ENCODE measurements around the gene DAP. TPM values are rescaled to one million over a fixed set of nuclear protein-coding genes. Genes with fewer than 3 reads are reported as not detected.
"Not testable (repeated sequence)": the region's sequence is repeated elsewhere in the genome, so short reads cannot be mapped to it uniquely, and the experiment has no call there.

The DAP gene
- 56.2 TPM for total RNA-seq
- long read RNA-seq, transcript DAP-201 (4 exons, 2,339 nt): major isoform, 138 of 153 reads
- long read RNA-seq, partial matches to known transcripts: 3 of 153 reads
- long read RNA-seq, other reads (novel, unspliced or antisense): 12 of 153 reads

GRCh38 chr5:10761185-10761932, at the start of gene DAP:
Gene DAP (minus strand): TSS chr5:10761234. CDS start chr5:10761068, 166 bp downstream.
- peak; percentile 90 for DNase-seq (ENCODE audit: low spot score)
- intact Hi-C loops (cut with DNase I): loop anchor here (2.0 to 5.0 kb wide), 2 partner anchors 37 to 59 kb away; no protein-coding TSS in a partner anchor

- DNase-seq (ENCODE audit: low spot score): no peak
- intact Hi-C loops (cut with DNase I): no loop called here
Measured at GRCh38 chr5:10808347-10809226, 47.6 kb upstream of the DAP start.

GRCh38 chr5:10801931-10802666, 41.1 kb upstream of the DAP start:
- intact Hi-C loops (cut with DNase I): no loop called here
- DNase-seq (ENCODE audit: low spot score): no peak

GRCh38 chr5:10800852-10801251, 39.8 kb upstream of the DAP start:
- intact Hi-C loops (cut with DNase I): no loop called here
- DNase-seq (ENCODE audit: low spot score): no peak

DNA sequence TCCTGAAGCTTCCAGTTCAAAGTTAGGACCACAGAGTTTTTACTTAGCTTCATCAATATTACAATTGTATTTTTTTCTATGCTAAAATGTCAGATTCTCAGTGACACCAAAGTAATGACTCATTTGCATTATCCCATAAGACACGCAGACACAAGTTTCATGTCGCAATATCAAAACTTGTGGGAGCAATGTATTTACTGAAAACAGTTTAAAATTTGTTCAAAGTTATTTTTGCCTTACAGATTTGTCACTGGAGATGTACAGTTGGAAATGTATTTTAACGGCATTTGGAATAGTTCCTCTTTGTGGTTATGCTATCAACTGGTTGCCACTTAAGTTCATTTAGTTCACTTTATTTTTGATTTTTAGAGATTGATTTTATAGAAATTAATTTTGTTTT, 36.2 kb upstream of the DAP start:
- intact Hi-C loops (cut with DNase I): no loop called here
- DNase-seq (ENCODE audit: low spot score): no peak

DNA sequence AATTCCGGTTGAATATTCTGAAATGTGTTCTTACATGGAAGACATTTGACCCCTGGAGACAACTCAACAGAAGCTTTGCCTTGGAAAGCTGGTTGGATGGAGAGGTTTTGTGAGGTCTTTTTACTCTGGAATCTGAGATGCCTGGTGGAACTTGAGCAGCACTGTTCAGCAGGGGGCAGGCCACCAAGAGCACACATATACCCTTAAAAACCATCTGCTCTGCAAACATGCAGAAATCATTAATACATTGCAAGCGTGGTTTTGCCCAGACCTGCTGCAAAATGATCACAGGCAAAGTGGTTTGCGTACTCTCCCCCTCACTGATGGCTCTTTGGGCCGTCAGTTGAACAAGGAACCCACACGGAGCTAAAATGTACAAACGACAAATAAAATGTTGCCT, 32.8 kb upstream of the DAP start:
- intact Hi-C loops (cut with DNase I): no loop called here

DNA sequence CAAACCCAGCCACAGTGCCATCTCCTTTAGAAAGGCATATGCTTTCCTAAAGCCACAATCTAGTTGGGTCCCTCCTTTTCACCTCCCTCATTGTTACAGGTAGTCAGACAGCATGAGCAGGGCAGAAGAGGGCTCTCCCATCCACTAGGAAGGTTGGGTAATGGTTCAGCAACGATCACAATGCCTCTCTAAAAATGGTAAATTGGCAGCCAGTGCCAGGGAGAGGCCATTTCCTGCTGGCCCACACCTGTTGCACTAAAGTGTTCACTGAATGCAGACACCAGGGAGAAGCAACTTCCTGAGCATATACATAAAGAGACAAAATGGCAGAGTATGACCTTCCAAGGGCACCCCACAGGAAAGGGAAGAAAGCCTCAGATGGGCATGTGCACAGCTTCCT, 31.3 kb upstream of the DAP start:
- intact Hi-C loops (cut with DNase I): no loop called here
- DNase-seq (ENCODE audit: low spot score): no peak

More for the DNA sequence above, 32.8 kb upstream of the DAP start:
- no peak for DNase-seq (ENCODE audit: low spot score)

GRCh38 chr5:10789726-10790125, 28.7 kb upstream of the DAP start:
- intact Hi-C loops (cut with DNase I): no loop called here
- DNase-seq (ENCODE audit: low spot score): no peak

DNA sequence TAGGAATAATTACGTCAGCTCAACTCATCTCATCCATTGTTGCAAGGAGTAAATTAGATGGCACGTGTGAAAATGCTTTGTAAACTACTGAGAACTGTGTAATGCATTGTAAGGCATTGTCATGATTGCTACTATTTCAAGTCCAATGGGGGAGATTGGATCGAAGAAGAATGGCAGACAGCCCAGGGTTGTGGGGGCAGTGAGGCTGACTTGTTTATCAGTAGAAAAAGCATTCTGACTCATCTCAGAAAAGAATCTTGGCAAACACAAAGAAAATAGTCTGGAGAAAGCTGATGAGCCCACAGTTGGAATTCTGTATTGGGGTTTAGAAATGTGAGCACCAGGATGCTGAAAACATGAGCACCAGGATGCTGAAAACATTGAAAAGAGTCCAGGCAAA, 28.0 kb upstream of the DAP start:
- intact Hi-C loops (cut with DNase I): no loop called here
- no peak for DNase-seq (ENCODE audit: low spot score)

GRCh38 chr5:10788358-10788757, 27.3 kb upstream of the DAP start:
- DNase-seq (ENCODE audit: low spot score): no peak
- intact Hi-C loops (cut with DNase I): no loop called here

GRCh38 chr5:10786835-10787234, 25.8 kb upstream of the DAP start:
- DNase-seq (ENCODE audit: low spot score): no peak
- intact Hi-C loops (cut with DNase I): no loop called here

DNA sequence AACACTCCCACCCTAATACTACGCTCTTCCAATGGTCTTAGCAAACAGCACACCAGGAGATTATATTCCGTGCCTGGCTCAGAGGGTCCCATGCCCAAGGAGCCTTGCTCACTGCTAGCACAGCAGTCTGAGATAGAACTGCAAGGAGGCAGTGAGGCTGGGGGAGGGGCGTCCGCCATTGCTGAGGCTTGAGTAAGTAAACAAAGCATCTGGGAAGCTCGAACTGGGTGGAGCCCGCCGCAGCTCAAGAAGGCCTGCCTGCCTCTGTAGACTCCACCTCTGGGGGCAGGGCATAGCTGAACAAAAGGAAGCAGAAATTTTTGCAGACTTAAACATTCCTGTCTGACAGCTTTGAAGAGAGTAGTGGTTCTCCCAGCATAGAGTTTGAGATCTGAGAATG, 19.2 kb upstream of the DAP start:
- intact Hi-C loops (cut with DNase I); DNase-seq (ENCODE audit: low spot score): not testable (repeated sequence)

DNA sequence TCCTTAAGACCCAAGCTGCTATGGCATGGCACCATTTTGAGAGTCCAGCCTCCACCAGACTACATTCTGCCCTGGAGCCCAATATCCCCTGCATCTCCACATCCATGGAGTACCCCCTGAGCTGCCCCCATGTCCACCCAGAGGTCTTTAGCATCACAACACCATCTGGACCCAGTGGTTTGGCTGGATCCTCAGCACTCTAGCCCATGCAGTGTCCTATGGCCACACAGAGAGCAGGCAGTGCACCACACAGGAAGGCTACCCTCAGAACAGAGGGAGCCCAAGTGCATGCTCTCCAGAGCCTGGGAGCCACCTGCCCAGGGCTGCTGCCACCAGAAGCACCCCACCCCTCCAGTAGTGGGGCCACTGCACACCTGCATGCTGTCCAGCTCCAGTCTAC, 18.6 kb upstream of the DAP start:
- intact Hi-C loops (cut with DNase I): no loop called here
- DNase-seq (ENCODE audit: low spot score): no peak

- no peak for DNase-seq (ENCODE audit: low spot score)
- intact Hi-C loops (cut with DNase I): no loop called here
Measured at GRCh38 chr5:10778179-10778910, 17.3 kb upstream of the DAP start.

GRCh38 chr5:10775646-10776045, 14.6 kb upstream of the DAP start:
- intact Hi-C loops (cut with DNase I): no loop called here
- DNase-seq (ENCODE audit: low spot score): no peak

DNA sequence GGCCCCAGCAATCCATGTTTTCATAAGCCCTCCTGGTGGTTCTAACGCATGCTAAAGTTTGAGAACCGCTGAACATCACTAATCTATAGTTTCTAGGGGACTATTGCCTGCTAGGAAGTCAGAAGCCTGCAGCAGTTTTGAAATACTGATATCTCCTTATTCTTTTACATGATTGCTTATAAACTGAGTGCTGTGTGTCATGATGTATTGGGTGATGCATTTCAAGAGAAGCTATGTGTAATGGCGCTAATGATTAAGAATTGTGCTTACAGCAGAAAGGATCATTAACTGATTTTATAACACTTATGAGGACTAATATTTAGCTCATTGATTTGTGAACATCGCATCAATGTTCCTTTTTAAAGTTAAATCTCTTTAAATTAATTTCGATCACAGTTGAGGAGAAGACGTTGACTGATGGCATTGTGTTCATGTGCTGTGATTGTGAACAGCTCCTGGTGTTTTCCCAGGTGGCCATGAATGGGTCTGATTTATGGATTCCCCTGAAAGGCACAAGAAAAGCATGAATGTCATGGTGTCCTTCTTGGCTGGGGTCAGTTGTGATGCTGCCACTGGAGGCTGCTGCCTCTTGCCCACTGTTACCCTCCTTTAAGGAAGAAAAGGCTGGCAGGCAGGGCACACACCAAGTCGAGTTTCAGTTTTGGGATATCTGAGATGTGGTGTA, 12.0 kb upstream of the DAP start:
- intact Hi-C loops (cut with DNase I): no loop called here
- DNase-seq (ENCODE audit: low spot score): no peak

GRCh38 chr5:10768328-10768899, 7.4 kb upstream of the DAP start:
- intact Hi-C loops (cut with DNase I): no loop called here
- DNase-seq (ENCODE audit: low spot score): no peak

DNA sequence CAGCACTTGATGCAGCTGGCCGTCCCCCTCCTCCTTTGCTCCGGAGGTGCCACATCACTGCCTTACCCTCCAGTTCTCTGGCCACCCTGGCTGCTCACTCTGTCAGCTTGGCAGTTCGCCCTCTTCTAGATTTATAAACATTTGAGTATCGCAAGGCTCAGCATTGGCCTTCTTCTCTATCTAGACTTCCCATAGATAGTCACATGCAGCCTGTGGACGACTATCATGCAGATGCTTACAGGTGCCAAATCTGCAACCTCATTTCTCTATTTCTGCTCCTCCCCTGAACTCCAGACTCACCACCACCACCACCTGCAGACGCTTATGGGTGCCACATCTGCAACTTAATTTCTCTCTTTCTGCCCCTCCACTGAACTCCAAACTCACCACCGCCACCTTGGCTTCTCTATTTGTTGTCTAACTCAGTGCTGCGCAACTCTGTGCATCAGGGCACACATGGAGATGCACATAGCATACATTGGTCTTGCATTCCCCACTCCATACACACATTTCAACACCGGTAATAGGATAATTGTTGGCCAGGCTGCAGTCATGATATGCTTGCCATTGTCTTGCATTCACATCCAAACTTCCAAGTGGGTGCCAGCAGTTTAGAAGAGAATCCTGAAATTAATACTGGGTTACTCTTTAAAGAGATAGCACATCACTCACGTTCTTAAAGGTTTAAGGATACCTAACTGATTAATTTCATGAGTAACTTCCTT, 1.9 kb upstream of the DAP start:
- DNase-seq (ENCODE audit: low spot score): no peak
- intact Hi-C loops (cut with DNase I): loop anchor here (5.0 kb wide), 1 partner anchor 61 kb away; no protein-coding TSS in a partner anchor
